Activated CD8-positive, alpha-beta memory T cell treated with anti-CD3 and anti-CD28 coated beads for 1 hour (primary cell): ENCODE data around the gene RNF217.

Source experiments
- DNase-seq, 2 donors: peaks; one replicate each; pipeline ENCODE4 v3.0.0-alpha.2; 2020; ENCODE audit warnings: low read depth in 1 of 2; ENCODE audit errors: extremely low read depth in 1 of 2

Gene RNF217

GRCh38 chr6:125095580-125096301, 133.5 kb downstream of the RNF217 start:
- no peak for DNase-seq

GRCh38 chr6:125097186-125097585, 134.9 kb downstream of the RNF217 start:
- no peak for DNase-seq

GRCh38 chr6:125098253-125098652, 136.0 kb downstream of the RNF217 start:
- no peak for DNase-seq

GRCh38 chr6:125099211-125100073, 137.2 kb downstream of the RNF217 start:
- peak in 1 of 2 donors; percentile 0 for DNase-seq

- DNase-seq = no peak
These were observed 137.9 kb downstream of the RNF217 start for GRCh38 chr6:125100074-125100652.

- DNase-seq = no peak
These were observed 138.9 kb downstream of the RNF217 start for GRCh38 chr6:125101128-125101527.

- no peak for DNase-seq
These were observed 139.4 kb downstream of the RNF217 start for GRCh38 chr6:125101631-125102030.

- DNase-seq = no peak
These were observed 140.2 kb downstream of the RNF217 start for GRCh38 chr6:125102411-125102810.

- DNase-seq = no peak
These were observed 140.7 kb downstream of the RNF217 start for GRCh38 chr6:125102891-125103290.

GRCh38 chr6:125104425-125104824, 142.2 kb downstream of the RNF217 start:
- no peak for DNase-seq

GRCh38 chr6:125107048-125107447, 144.8 kb downstream of the RNF217 start:
- no peak for DNase-seq

- no peak for DNase-seq
These were observed 145.7 kb downstream of the RNF217 start for GRCh38 chr6:125107896-125108295.

GRCh38 chr6:125110056-125110455, 147.8 kb downstream of the RNF217 start:
- no peak for DNase-seq

- DNase-seq = no peak
These were observed 149.2 kb downstream of the RNF217 start for GRCh38 chr6:125111219-125111983.

- DNase-seq = no peak
These were observed 150.7 kb downstream of the RNF217 start for GRCh38 chr6:125112934-125113333.

- no peak for DNase-seq
These were observed 152.1 kb downstream of the RNF217 start for GRCh38 chr6:125114248-125114858.

GRCh38 chr6:125116170-125116569, 153.9 kb downstream of the RNF217 start:
- DNase-seq = no peak

GRCh38 chr6:125116710-125117109, 154.5 kb downstream of the RNF217 start:
- DNase-seq = no peak

GRCh38 chr6:125117818-125118217, 155.6 kb downstream of the RNF217 start:
- DNase-seq = no peak

GRCh38 chr6:125120054-125120590, 157.9 kb downstream of the RNF217 start:
- no peak for DNase-seq
